CD14-positive monocyte (primary cell): ENCODE data around the gene MAP3K13. TPM values are rescaled to one million over a fixed set of nuclear protein-coding genes. Genes with fewer than 3 reads are reported as not detected.

Source experiments
- DNase-seq, 3 donors: peaks; one replicate each; pipeline ENCODE4 v3.0.0-alpha.2; 2011 to 2022
- H2AFZ ChIP-seq: 2 replicates; pipeline ENCODE4 v1.6.0; 2012; ENCODE audit warnings: mild to moderate bottlenecking, low read depth, low read length, inconsistent platforms; ENCODE audit not compliant: insufficient read depth, poor library complexity, severe bottlenecking
- H3K27ac ChIP-seq, 2 donors: 1 replicate in 1 of 2; 2 replicates in 1 of 2; pipeline ENCODE4 v1.5.1; 2012 to 2013; ENCODE audit warnings: low read length in 2 of 2, control low read depth in 1 of 2, inconsistent platforms in 1 of 2, low read depth in 1 of 2, mild to moderate bottlenecking in 1 of 2
- H3K27me3 ChIP-seq, 2 donors: one replicate each; pipeline versions ENCODE4 v1.6.0 to v1.6.1; 2011 to 2013; ENCODE audit warnings: low read length in 2 of 2; ENCODE audit not compliant: control insufficient read depth in 2 of 2, insufficient read depth in 2 of 2
- H3K36me3 ChIP-seq, 2 donors: replicated peaks in 1 of 2; 1 replicate in 1 of 2; 2 replicates in 1 of 2; pipeline versions ENCODE4 v1.5.1 to v1.6.1; 2012 to 2013; ENCODE audit warnings: low read length in 2 of 2, control low read depth in 1 of 2, inconsistent platforms in 1 of 2, mild to moderate bottlenecking in 1 of 2; ENCODE audit not compliant: insufficient read depth in 2 of 2, control insufficient read depth in 1 of 2
- H3K4me1 ChIP-seq, 2 donors: 1 replicate in 1 of 2; 2 replicates in 1 of 2; pipeline versions ENCODE4 v1.5.1 to v1.6.1; 2012 to 2013; ENCODE audit warnings: low read length in 2 of 2, control low read depth in 1 of 2, inconsistent platforms in 1 of 2, mild to moderate bottlenecking in 1 of 2, moderate library complexity in 1 of 2; ENCODE audit not compliant: insufficient read depth in 2 of 2, control insufficient read depth in 1 of 2
- H3K4me2 ChIP-seq: replicated peaks from 2 replicates; pipeline ENCODE3; 2012; ENCODE audit warnings: low read length, moderate library complexity, mild to moderate bottlenecking; ENCODE audit not compliant: poor library complexity, severe bottlenecking; ENCODE audit errors: extremely low read depth
- H3K4me3 ChIP-seq, 3 experiments: fragments of 200-600 bp in 1 of 3; sonication (generic) in 1 of 3; replicated peaks in 1 of 3; 1 replicate in 2 of 3; 2 replicates in 1 of 3; pipeline ENCODE4 v1.5.1; 2011 to 2013; ENCODE audit warnings: low read length in 3 of 3, mild to moderate bottlenecking in 3 of 3, control low read depth in 2 of 3, low read depth in 2 of 3, inconsistent platforms in 1 of 3, moderate library complexity in 1 of 3
- H3K79me2 ChIP-seq: 2 replicates; pipeline ENCODE4 v1.6.0; 2012; ENCODE audit warnings: mild to moderate bottlenecking, control low read depth, inconsistent platforms, low read length, moderate library complexity; ENCODE audit not compliant: insufficient read depth
- H3K9ac ChIP-seq: 2 replicates; pipeline ENCODE4 v1.6.0; 2017; ENCODE audit warnings: low read length, mild to moderate bottlenecking; ENCODE audit not compliant: insufficient read depth, poor library complexity, severe bottlenecking
- H3K9me3 ChIP-seq, 2 donors: replicated peaks in 1 of 2; 1 replicate in 1 of 2; 2 replicates in 1 of 2; pipeline versions ENCODE4 v1.5.1 to v1.6.1; 2012 to 2013; ENCODE audit warnings: low read length in 2 of 2, control low read depth in 1 of 2; ENCODE audit not compliant: control insufficient read depth in 1 of 2, insufficient read depth in 1 of 2
- H4K20me1 ChIP-seq: 2 replicates; pipeline ENCODE4 v1.6.0; 2012; ENCODE audit warnings: mild to moderate bottlenecking, low read length, control low read depth, moderate library complexity; ENCODE audit not compliant: insufficient read depth
- H3K27ac Mint-ChIP-seq, 7 donors: one replicate each; pipeline ENCODE4 v1.8.0; 2020; ENCODE audit warnings: mild to moderate bottlenecking in 7 of 7, mixed read lengths in 7 of 7, moderate library complexity in 6 of 7, inconsistent platforms in 2 of 7
- H3K27me3 Mint-ChIP-seq, 3 donors: one replicate each; pipeline ENCODE4 v1.8.0; 2021 to 2022; ENCODE audit warnings: low read depth in 3 of 3, mild to moderate bottlenecking in 3 of 3, mixed read lengths in 3 of 3, moderate library complexity in 3 of 3, inconsistent platforms in 1 of 3
- H3K36me3 Mint-ChIP-seq, 2 donors: one replicate each; pipeline ENCODE4 v1.8.0; 2020; ENCODE audit warnings: mixed read lengths in 2 of 2, inconsistent platforms in 1 of 2, mild to moderate bottlenecking in 1 of 2
- H3K4me1 Mint-ChIP-seq: one replicate; pipeline ENCODE4 v1.8.0; 2020; ENCODE audit warnings: mild to moderate bottlenecking, mixed read lengths
- H3K4me3 Mint-ChIP-seq, 2 donors: one replicate each; pipeline ENCODE4 v1.8.0; 2020; ENCODE audit warnings: mild to moderate bottlenecking in 2 of 2, mixed read lengths in 2 of 2, moderate library complexity in 1 of 2
- H3K9me3 Mint-ChIP-seq, 7 donors: one replicate each; pipeline ENCODE4 v1.8.0; 2020 to 2022; ENCODE audit warnings: mixed read lengths in 7 of 7, mild to moderate bottlenecking in 6 of 7, moderate library complexity in 6 of 7, inconsistent platforms in 2 of 7
- WGBS: methylation state at CpG from one replicate; pipeline ENCODE4 v1.1.5; 2013; ENCODE audit warnings: missing lambda C conversion rate; ENCODE audit not compliant: insufficient coverage; 5-methylcytosine and 5-hydroxymethylcytosine counted together
- intact Hi-C, 2 donors: fragments of 100-400 bp; cut with micrococcal nuclease; formaldehyde crosslinking; loops; one replicate each; pipeline versions ENCODE4 v1.15.0 to v1.15.1; 2023
- polyA plus RNA-seq, 3 donors: library from polyadenylated mRNA; depleted of rRNA in 1 of 3; unstranded in 2 of 3; stranded (reverse) in 1 of 3; fragments of 300-500 nt in 2 of 3; fragments of >200 nt in 1 of 3; fragmentation: Illumina TruSeq in 2 of 3; gene quantifications; 1 replicate in 2 of 3; 2 replicates in 1 of 3; pipeline ENCODE4 v1.2.3, GENCODE V29; 2012 to 2021
- TF ChIP-seq, protein P1 (sequence below): fragments of 200-600 bp; IDR thresholded peaks from one replicate; pipeline ENCODE4 v1.8.0; 2022; ENCODE audit warnings: antibody characterized with exemption, mild to moderate bottlenecking

The MAP3K13 gene
- polyA plus RNA-seq, 3 donors, result 5.0 to 34.2 (median 30.9) TPM

DNA sequence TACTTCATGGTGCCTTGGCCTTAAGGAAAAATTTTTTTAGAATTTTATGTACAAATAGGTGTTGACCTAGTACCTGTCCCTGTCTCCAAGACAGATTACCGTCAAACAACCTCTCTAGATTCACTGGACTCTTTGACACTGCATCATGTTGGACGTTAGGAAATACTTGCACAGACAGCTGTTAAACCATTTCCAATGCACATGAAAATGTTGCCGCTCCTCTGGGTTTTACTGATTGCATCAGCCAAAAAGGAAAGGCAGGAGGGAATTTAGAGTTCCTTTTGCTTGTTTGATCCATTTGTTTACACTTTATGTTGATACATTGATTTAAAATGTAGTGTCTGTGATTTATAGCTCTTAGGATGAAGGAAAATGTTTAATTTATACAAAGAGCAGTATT is 121.4 kb downstream of the MAP3K13 start:
- H3K27ac Mint-ChIP-seq, result no peak overlapping the region
- Histone ChIP-seq H3K79me2 (no peaks in the 10 kb centered on the region), H3K4me3 (no peak overlapping the region), H3K27me3 (no peaks in the 10 kb centered on the region), H3K4me1 (no peaks in the 10 kb centered on the region), H4K20me1 (no peaks in the 10 kb centered on the region), H3K9me3 (no peaks in the 10 kb centered on the region), H3K36me3 (peaks cover 11 to 24% of the 10 kb centered on the region in 2 donors), H2AFZ (no peak overlapping the region), H3K4me2 (no peak overlapping the region), H3K27ac (no peak overlapping the region), H3K9ac (no peak overlapping the region)
- TF ChIP-seq, protein P1, sequence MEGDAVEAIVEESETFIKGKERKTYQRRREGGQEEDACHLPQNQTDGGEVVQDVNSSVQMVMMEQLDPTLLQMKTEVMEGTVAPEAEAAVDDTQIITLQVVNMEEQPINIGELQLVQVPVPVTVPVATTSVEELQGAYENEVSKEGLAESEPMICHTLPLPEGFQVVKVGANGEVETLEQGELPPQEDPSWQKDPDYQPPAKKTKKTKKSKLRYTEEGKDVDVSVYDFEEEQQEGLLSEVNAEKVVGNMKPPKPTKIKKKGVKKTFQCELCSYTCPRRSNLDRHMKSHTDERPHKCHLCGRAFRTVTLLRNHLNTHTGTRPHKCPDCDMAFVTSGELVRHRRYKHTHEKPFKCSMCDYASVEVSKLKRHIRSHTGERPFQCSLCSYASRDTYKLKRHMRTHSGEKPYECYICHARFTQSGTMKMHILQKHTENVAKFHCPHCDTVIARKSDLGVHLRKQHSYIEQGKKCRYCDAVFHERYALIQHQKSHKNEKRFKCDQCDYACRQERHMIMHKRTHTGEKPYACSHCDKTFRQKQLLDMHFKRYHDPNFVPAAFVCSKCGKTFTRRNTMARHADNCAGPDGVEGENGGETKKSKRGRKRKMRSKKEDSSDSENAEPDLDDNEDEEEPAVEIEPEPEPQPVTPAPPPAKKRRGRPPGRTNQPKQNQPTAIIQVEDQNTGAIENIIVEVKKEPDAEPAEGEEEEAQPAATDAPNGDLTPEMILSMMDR, result no peak
- intact Hi-C loops, result no loop called here
- WGBS, result no CpG with 5 or more reads among the region's 3 CpGs
- no peaks in the 10 kb centered on the region for H3K27me3 Mint-ChIP-seq
- peaks cover 46% of the 10 kb centered on the region in 2 donors for H3K36me3 Mint-ChIP-seq
- no peak for DNase-seq
- H3K4me1 Mint-ChIP-seq, result no peaks in the 10 kb centered on the region
- peaks cover 0 to 13% (median 5%) of the 10 kb centered on the region in 7 donors for H3K9me3 Mint-ChIP-seq
- no peak overlapping the region for H3K4me3 Mint-ChIP-seq

DNA sequence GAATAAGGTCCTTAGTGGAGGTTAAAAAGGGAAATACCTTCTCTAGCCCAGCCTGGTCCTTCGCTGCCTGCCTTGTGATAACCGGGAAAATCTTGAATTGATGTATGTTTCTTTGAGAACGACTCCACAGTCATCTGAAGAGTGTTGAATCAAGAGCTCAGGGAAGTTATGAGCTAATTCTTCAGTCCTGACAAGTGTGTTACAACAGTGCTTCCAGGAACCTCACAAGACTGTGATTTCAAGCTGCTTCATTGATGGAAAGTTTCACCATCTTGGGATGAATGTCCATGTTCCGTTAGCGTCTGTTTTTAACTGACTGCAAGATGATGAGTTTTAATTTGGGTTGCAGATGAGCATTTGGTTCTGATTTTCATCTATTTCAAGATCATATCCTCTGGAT is 123.5 kb downstream of the MAP3K13 start:
- H3K9ac ChIP-seq, result no peak overlapping the region
- no peaks in the 10 kb centered on the region for H3K9me3 ChIP-seq
- intact Hi-C loops, result no loop called here
- H3K27me3 ChIP-seq, result no peaks in the 10 kb centered on the region
- H3K79me2 ChIP-seq, result no peaks in the 10 kb centered on the region
- H3K9me3 Mint-ChIP-seq, result no peaks in the 10 kb centered on the region
- no peak overlapping the region for H3K4me3 Mint-ChIP-seq
- 100% methylated on average over 3 of the region's 5 CpGs for WGBS
- H3K27ac ChIP-seq, result no peak overlapping the region
- no peak overlapping the region for H3K4me2 ChIP-seq
- H3K4me1 Mint-ChIP-seq, result no peaks in the 10 kb centered on the region
- H3K27me3 Mint-ChIP-seq, result no peaks in the 10 kb centered on the region
- no peak overlapping the region for H2AFZ ChIP-seq
- no peaks in the 10 kb centered on the region for H4K20me1 ChIP-seq
- DNase-seq, result no peak
- H3K36me3 Mint-ChIP-seq, result peaks cover 55% of the 10 kb centered on the region in 2 donors
- H3K27ac Mint-ChIP-seq, result no peak overlapping the region
- no peak overlapping the region for H3K4me3 ChIP-seq
- H3K4me1 ChIP-seq, result no peaks in the 10 kb centered on the region
- TF ChIP-seq, protein P1, result no peak
- peaks cover 13 to 45% of the 10 kb centered on the region in 2 donors for H3K36me3 ChIP-seq
